DLD1 (cell line): ENCODE measurements around the gene UMODL1.

Source experiments
- in situ Hi-C: cut with HindIII; loops from 2 replicates; pipeline ENCODE4 v1.10.0; 2017; ENCODE audit warnings: low sequenced_read_pairs

The UMODL1 gene

GRCh38 chr21:42161401-42161955, 90.4 kb downstream of the UMODL1 start:
- in situ Hi-C loops: loop anchor here (10.0 kb wide), 1 partner anchor 263 kb away; no protein-coding TSS in a partner anchor

- in situ Hi-C loops: loop anchor here (10.0 kb wide), 1 partner anchor 263 kb away; no protein-coding TSS in a partner anchor
These were observed 91.0 kb downstream of the UMODL1 start for GRCh38 chr21:42161956-42162681.

GRCh38 chr21:42162831-42163510, 91.9 kb downstream of the UMODL1 start:
- in situ Hi-C loops: loop anchor here (10.0 kb wide), 1 partner anchor 262 kb away; no protein-coding TSS in a partner anchor

- in situ Hi-C loops: loop anchor here (10.0 kb wide), 1 partner anchor 261 kb away; no protein-coding TSS in a partner anchor
These were observed 92.4 kb downstream of the UMODL1 start for GRCh38 chr21:42163511-42163863.

GRCh38 chr21:42164064-42164789, 93.1 kb downstream of the UMODL1 start:
- in situ Hi-C loops: loop anchor here (10.0 kb wide), 1 partner anchor 261 kb away; no protein-coding TSS in a partner anchor

GRCh38 chr21:42164818-42165217, 93.7 kb downstream of the UMODL1 start:
- in situ Hi-C loops: loop anchor here (10.0 kb wide), 1 partner anchor 260 kb away; no protein-coding TSS in a partner anchor

- in situ Hi-C loops: loop anchor here (10.0 kb wide), 1 partner anchor 259 kb away; no protein-coding TSS in a partner anchor
These were observed 94.8 kb downstream of the UMODL1 start for GRCh38 chr21:42165901-42166300.

- in situ Hi-C loops: loop anchor here (10.0 kb wide), 1 partner anchor 255 kb away; no protein-coding TSS in a partner anchor
These were observed 98.6 kb downstream of the UMODL1 start for GRCh38 chr21:42169758-42170157.

GRCh38 chr21:42171091-42172053, 100.3 kb downstream of the UMODL1 start:
- in situ Hi-C loops: no loop called here

- in situ Hi-C loops: no loop called here
These were observed 101.7 kb downstream of the UMODL1 start for GRCh38 chr21:42172596-42173483.

GRCh38 chr21:42174173-42174572, 103.1 kb downstream of the UMODL1 start:
- in situ Hi-C loops: no loop called here

GRCh38 chr21:42175110-42175710, 104.1 kb downstream of the UMODL1 start:
- in situ Hi-C loops: no loop called here

- in situ Hi-C loops: no loop called here
These were observed 105.7 kb downstream of the UMODL1 start for GRCh38 chr21:42176859-42177258.

GRCh38 chr21:42179316-42179715, 108.2 kb downstream of the UMODL1 start:
- in situ Hi-C loops: no loop called here

GRCh38 chr21:42180001-42180400, 108.9 kb downstream of the UMODL1 start:
- in situ Hi-C loops: loop anchor here (5.0 kb wide), 1 partner anchor 37 kb away; the partner anchor contains the start of gene ABCG1

GRCh38 chr21:42182713-42183371, 111.7 kb downstream of the UMODL1 start:
- in situ Hi-C loops: loop anchor here (5.0 kb wide), 1 partner anchor 34 kb away; the partner anchor contains the start of gene ABCG1
